Jurkat, Clone E6-1 (cell line): Measurements from ENCODE around the gene SEMA3G.

Experiments used
- DNase-seq: peaks from one replicate; pipeline ENCODE4 v3.0.0-alpha.2; 2011; ENCODE audit warnings: low read depth, low spot score
- H3K4me3 ChIP-seq: 2 replicates; pipeline ENCODE4 v1.5.1; 2011; ENCODE audit warnings: mild to moderate bottlenecking, low read length, control low read depth, moderate library complexity

Gene SEMA3G

DNA sequence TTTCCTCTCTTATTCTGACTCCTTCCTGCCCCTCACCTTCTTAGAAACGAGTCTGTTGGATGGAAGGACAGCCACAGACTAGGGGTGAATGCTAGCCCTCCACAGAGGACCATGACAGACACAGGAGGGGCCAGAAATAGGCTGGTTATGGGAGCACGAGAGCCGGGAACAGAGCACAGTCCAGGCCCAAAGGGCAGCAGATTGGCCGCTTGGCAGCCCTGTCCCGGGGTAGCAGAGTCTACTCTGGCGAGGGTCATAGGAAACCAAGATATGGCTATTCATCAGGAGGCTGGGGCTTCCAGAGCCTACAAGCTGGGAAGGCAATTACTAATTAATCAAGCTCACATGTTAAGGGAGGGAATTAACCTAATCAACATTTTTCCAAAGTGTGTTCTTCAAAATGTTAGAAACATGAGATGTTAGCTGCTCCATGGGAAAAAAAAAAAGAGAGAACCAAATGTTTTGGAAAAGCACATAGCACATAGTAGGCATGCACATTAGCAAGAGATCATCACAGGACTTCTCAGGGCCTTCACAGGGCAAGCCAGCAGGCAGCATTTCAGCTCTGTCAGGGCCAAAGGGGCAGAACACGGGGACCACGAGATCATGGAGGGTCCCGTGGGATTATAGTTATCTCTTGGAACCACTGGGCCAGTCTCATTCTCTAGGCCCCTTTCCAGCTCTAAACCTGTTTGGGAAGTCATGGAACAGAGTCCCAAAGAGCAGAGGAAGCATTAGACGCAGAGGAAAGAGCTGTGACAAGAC, 13.3 kb downstream of the SEMA3G start:
- no peak for DNase-seq
- no peak overlapping the region for H3K4me3 ChIP-seq

DNA sequence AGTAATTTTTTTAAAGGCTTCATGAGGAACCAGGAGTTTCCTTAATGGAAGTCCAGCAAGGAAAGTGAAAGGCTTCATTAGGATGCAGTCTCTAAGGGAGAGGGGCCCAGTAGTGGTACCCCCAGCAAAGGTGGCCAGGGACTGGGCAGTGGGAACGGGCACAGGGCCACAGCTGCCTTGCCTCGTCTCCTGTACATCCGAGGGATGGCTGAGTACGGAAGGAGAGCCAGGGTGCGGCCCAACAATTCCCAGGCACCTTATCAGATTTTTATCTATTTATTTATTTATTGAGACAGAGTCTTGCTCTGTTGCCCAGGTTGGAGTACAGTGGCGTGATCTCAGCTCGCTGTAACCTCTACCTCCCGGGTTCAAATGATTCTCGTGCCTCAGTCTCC, 14.5 kb downstream of the SEMA3G start:
- no peak for DNase-seq
- no peak overlapping the region for H3K4me3 ChIP-seq

DNA sequence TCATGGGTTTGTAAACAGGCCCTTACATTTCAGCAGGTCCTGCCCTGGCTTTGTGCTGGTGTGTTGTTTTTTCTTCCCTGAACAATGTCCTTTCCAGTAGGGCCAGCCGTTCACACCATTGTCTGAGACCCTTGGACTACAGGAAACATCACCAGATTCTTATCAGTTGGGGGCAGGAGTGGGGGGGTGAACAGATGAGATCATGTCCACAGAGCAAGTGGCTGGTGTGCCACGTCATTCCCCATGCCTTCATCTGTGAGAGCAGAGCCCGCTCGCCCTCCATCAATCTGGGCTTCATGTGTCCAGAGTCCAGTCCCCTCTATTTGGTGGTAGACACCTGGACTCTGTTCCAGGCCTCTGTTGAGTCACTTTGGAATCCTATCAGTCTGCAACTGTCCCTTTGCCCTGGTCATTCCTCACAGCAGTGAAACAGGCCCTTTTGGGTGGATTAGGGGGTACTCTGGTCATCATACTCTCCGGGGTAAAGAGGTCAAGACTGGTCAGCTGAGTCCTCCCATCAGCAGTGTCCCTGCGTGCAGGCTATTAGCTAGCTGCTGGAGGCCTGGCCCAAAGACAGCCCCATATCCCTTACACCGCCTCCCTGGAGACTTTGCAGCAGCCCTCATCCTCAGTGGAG, 15.0 kb downstream of the SEMA3G start:
- no peak overlapping the region for H3K4me3 ChIP-seq
- no peak for DNase-seq

DNA sequence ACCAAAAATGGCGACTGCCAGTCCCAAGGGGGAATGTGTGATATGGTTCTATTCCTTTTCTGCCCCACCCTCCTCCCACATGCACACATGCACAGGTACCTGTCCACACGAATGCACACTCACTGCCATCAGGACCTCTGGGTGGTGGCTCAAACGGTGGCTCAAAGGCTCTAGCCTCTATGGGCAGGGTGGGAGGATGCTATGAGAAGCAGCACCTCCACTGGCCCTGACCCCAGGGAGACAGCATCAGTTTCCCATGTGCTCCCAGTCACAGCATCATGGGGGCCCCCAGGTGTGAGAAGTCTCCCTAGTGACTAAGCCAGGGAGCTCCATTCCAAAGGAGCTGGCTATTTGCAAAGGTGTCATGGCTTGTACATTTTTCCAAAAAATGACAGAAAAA, 15.9 kb downstream of the SEMA3G start:
- no peak for DNase-seq
- H3K4me3 ChIP-seq, result no peak overlapping the region

- H3K4me3 ChIP-seq, result no peak overlapping the region
- peak; percentile 44 for DNase-seq
These were observed 16.5 kb downstream of the SEMA3G start for GRCh38 chr3:52428151-52429005.

- DNase-seq, result no peak
- no peak overlapping the region for H3K4me3 ChIP-seq
These were observed 21.7 kb downstream of the SEMA3G start for GRCh38 chr3:52423173-52423572.

- no peak for DNase-seq
- no peak overlapping the region for H3K4me3 ChIP-seq
These were observed 22.2 kb downstream of the SEMA3G start for GRCh38 chr3:52422669-52423068.

- no peak overlapping the region for H3K4me3 ChIP-seq
- DNase-seq, result no peak
These were observed 24.5 kb downstream of the SEMA3G start for GRCh38 chr3:52420388-52420787.

- no peak for DNase-seq
- no peak overlapping the region for H3K4me3 ChIP-seq
These were observed 29.1 kb downstream of the SEMA3G start for GRCh38 chr3:52415800-52416199.

GRCh38 chr3:52408466-52408865, 36.4 kb downstream of the SEMA3G start:
- H3K4me3 ChIP-seq, result peak overlapping the region; percentile 92
- DNase-seq, result no peak

- H3K4me3 ChIP-seq, result no peak overlapping the region
- no peak for DNase-seq
These were observed 37.1 kb downstream of the SEMA3G start for GRCh38 chr3:52407779-52408178.

DNA sequence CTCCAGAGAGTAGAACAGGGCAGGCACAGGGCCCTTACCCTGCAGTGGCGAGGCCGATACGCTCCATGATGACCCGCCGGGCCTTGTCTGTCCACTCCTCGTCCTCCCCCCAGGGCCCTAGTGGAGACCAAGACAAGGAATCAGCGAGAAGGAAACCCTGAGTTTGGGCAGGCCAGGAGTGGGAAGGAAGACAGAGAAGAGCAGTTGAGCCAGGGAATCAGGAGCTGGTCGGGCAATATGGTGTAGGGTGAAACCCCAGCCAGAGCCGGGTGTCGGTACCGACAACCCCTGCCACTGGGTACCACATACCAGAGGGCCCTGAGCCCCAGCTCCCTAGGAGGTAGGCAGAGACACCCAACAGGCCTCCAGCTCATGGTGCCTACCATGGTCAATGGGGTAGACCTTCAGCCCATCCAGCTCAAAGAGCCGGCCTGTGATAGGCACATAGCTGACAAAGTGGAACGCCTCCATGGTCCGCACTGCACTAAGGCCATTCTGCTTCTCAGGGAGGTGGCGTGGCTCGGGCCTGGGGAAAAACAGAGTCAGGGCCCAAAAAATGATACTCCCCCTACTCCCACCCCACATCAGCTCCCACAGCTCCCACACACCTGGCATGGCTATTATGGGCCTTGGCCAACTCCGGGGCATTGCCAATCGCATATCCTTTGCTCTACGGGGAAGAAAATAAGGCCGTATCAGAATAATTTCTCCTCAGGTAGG, 38.0 kb downstream of the SEMA3G start:
- no peak for DNase-seq
- H3K4me3 ChIP-seq, result peak overlapping the region; percentile 33

DNA sequence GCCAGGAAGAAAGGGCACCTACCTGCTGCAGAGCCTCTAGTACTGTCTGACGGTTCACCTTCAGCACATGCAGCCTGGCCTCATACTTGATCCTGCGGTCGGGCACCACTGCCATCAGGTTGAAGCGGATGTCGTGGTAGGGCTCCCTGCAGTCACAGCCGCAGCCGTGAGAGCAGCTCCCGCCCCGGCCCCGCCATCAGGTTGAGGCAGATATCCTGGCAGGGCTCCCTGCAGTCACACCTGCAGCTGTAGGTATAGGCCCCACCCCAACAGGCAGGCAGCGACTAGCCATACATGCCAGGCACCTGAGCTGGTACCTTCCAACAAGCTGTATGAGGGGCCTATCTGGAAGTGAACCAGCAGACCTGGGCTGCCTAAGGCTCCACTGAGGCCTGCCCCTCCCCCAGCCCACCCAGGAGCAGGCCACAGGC, 38.7 kb downstream of the SEMA3G start:
- peak overlapping the region; percentile 45 for H3K4me3 ChIP-seq
- peak; percentile 96 for DNase-seq

- DNase-seq, result no peak
- H3K4me3 ChIP-seq, result peak overlapping the region; percentile 45
These were observed 39.2 kb downstream of the SEMA3G start for GRCh38 chr3:52405601-52406110.

- H3K4me3 ChIP-seq, result peak overlapping the region; percentile 45
- DNase-seq, result no peak
These were observed 39.8 kb downstream of the SEMA3G start for GRCh38 chr3:52405066-52405465.

- DNase-seq, result no peak
- H3K4me3 ChIP-seq, result no peak overlapping the region
These were observed 40.5 kb downstream of the SEMA3G start for GRCh38 chr3:52404391-52404790.

DNA sequence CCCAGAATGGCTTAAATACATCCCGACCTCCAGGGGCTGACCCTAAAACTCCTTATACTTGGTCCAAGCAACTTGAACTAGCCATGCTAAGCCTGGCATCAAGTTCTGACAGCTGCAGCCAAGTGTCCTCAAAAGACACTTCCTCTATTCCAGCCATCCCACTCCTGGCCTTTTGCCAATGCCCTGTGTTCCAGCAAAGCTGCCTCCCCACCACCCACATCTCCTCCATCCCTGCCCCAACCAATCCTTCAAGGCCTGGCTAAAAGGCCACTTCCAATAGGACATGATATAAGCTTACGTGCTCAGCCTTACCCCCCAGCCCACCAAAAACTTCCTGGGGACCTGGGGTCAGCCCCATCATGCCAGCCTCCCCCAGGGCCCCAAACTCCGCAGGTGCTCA, 40.9 kb downstream of the SEMA3G start:
- H3K4me3 ChIP-seq, result no peak overlapping the region
- DNase-seq, result no peak

- no peak overlapping the region for H3K4me3 ChIP-seq
- no peak for DNase-seq
These were observed 41.5 kb downstream of the SEMA3G start for GRCh38 chr3:52403271-52403841.
